Osteocyte (in vitro differentiated cells): ENCODE results near the gene XPO4. TPM values are rescaled to one million over a fixed set of nuclear protein-coding genes. Genes with fewer than 3 reads are reported as not detected.

Experiments
- DNase-seq: peaks from one replicate; pipeline ENCODE4 v3.0.0; 2021; ENCODE audit warnings: mixed read lengths; ENCODE audit not compliant: unreplicated experiment; ENCODE audit errors: extremely low spot score
- H3K27ac Mint-ChIP-seq: one replicate; pipeline ENCODE4 v1.8.0; 2021; ENCODE audit warnings: mild to moderate bottlenecking, mixed read lengths; ENCODE audit not compliant: unreplicated experiment
- H3K27me3 Mint-ChIP-seq: one replicate; pipeline ENCODE4 v1.8.0; 2021; ENCODE audit warnings: mixed read lengths; ENCODE audit not compliant: unreplicated experiment
- H3K36me3 Mint-ChIP-seq: one replicate; pipeline ENCODE4 v1.8.0; 2021; ENCODE audit warnings: mixed read lengths; ENCODE audit not compliant: unreplicated experiment
- H3K4me1 Mint-ChIP-seq: one replicate; pipeline ENCODE4 v1.8.0; 2021; ENCODE audit warnings: mixed read lengths; ENCODE audit not compliant: unreplicated experiment
- H3K4me3 Mint-ChIP-seq: one replicate; pipeline ENCODE4 v1.8.0; 2021; ENCODE audit warnings: mild to moderate bottlenecking, moderate library complexity, mixed read lengths; ENCODE audit not compliant: unreplicated experiment
- H3K9me3 Mint-ChIP-seq: one replicate; pipeline ENCODE4 v1.8.0; 2021; ENCODE audit warnings: mixed read lengths; ENCODE audit not compliant: unreplicated experiment
- total RNA-seq: library from RNA; stranded (reverse); gene quantifications from 2 replicates; pipeline ENCODE4 v1.2.1, GENCODE V29; 2021
- TF ChIP-seq, protein P1 (sequence below): fragments of 200-600 bp; sonication (generic); IDR thresholded peaks from 2 replicates; pipeline ENCODE4 v1.5.0; 2021; ENCODE audit warnings: antibody characterized with exemption, mild to moderate bottlenecking, moderate library complexity

Gene XPO4
- total RNA-seq, 1 donor from 2014 or later = 13.9 TPM

GRCh38 chr13:20788312-20788711 lies 114.2 kb downstream of the XPO4 start:
- no peak overlapping the region for H3K27ac Mint-ChIP-seq
- peaks cover 34% of the 10 kb centered on the region for H3K36me3 Mint-ChIP-seq
- DNase-seq = no peak
- TF ChIP-seq, protein P1, sequence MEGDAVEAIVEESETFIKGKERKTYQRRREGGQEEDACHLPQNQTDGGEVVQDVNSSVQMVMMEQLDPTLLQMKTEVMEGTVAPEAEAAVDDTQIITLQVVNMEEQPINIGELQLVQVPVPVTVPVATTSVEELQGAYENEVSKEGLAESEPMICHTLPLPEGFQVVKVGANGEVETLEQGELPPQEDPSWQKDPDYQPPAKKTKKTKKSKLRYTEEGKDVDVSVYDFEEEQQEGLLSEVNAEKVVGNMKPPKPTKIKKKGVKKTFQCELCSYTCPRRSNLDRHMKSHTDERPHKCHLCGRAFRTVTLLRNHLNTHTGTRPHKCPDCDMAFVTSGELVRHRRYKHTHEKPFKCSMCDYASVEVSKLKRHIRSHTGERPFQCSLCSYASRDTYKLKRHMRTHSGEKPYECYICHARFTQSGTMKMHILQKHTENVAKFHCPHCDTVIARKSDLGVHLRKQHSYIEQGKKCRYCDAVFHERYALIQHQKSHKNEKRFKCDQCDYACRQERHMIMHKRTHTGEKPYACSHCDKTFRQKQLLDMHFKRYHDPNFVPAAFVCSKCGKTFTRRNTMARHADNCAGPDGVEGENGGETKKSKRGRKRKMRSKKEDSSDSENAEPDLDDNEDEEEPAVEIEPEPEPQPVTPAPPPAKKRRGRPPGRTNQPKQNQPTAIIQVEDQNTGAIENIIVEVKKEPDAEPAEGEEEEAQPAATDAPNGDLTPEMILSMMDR = no peak
- H3K4me1 Mint-ChIP-seq = peaks cover 18% of the 10 kb centered on the region
- no peaks in the 10 kb centered on the region for H3K27me3 Mint-ChIP-seq
- no peak overlapping the region for H3K4me3 Mint-ChIP-seq
- no peaks in the 10 kb centered on the region for H3K9me3 Mint-ChIP-seq

DNA sequence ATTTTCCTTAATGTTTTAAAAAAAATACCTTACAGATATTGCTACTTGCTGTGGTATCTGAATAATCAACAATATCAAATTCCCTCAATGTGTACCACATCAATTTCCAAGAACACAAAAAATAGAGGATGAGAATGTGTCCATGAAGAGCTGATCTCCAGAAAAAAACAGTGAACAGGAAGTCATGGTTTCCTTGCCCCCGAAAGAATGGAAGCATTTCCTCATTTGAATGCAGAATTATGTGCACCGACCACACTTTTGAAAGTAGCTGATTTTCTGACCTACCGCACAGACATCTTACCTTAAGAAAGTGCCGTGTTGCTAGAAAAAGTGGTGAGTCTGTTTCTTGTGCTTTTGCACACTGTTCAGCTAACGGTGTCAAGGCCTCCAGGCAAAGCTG lies 115.4 kb downstream of the XPO4 start:
- Mint-ChIP-seq H3K4me1 (peaks cover 18% of the 10 kb centered on the region), H3K27ac (no peak overlapping the region), H3K27me3 (no peaks in the 10 kb centered on the region), H3K36me3 (peaks cover 32% of the 10 kb centered on the region), H3K9me3 (no peaks in the 10 kb centered on the region), H3K4me3 (no peak overlapping the region)
- TF ChIP-seq, protein P1 = no peak
- DNase-seq = no peak

- peaks cover 29% of the 10 kb centered on the region for H3K36me3 Mint-ChIP-seq
- no peaks in the 10 kb centered on the region for H3K9me3 Mint-ChIP-seq
- TF ChIP-seq, protein P1 = no peak
- no peak for DNase-seq
- H3K4me1 Mint-ChIP-seq = no peaks in the 10 kb centered on the region
- no peak overlapping the region for H3K27ac Mint-ChIP-seq
- no peak overlapping the region for H3K4me3 Mint-ChIP-seq
- no peaks in the 10 kb centered on the region for H3K27me3 Mint-ChIP-seq
Measured at GRCh38 chr13:20782116-20782708, 120.3 kb downstream of the XPO4 start.

DNA sequence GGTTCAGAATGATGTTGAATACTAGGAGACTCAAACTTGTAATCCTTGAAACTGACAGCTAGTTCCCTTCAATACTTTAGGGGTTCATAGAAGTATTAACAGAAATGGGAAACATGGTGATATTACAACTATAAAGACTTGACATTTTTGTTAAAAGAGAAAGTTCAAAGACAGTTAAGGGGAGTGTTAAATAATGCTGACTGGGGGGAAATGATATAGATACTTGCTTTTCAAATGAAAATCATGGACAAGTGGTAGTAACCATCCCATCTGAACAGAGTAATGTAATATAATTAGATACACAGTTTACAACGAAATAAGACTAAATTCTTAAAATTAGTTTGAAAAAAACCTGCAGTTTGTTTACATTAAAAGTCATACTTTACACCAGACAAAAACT lies 122.2 kb downstream of the XPO4 start:
- Mint-ChIP-seq H3K4me1 (no peaks in the 10 kb centered on the region), H3K4me3 (no peak overlapping the region), H3K27ac (no peak overlapping the region), H3K9me3 (no peaks in the 10 kb centered on the region), H3K36me3 (peaks cover 23% of the 10 kb centered on the region), H3K27me3 (no peaks in the 10 kb centered on the region)
- DNase-seq = no peak
- TF ChIP-seq, protein P1 = no peak

DNA sequence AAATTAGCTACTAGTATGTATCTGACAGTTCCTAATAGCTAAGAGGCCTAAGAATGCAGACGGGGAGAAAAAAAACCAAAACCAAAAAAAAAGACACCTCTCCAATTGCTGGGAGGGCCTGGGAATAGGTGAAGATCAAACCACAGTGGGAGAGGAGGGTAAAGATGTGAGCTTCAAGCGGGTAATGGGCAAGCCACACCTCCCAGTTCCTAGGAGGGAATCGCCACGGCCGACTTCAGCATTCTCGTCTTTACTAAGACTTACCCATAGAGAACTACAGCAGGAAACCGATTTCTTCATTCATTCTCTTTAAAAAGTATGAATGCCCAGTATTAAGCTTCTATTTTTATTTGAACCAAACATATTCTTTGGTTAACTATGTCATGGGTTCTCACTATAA lies 123.1 kb downstream of the XPO4 start:
- TF ChIP-seq, protein P1 = no peak
- Mint-ChIP-seq H3K4me1 (peaks cover 4% of the 10 kb centered on the region), H3K36me3 (peaks cover 22% of the 10 kb centered on the region), H3K27me3 (no peaks in the 10 kb centered on the region), H3K9me3 (no peaks in the 10 kb centered on the region), H3K27ac (no peak overlapping the region), H3K4me3 (no peak overlapping the region)
- no peak for DNase-seq
